HL-60 (cell line): ENCODE results near the gene AQP7.

ENCODE experiments used
- GABPA ChIP-seq: IDR thresholded peaks from 2 replicates; pipeline ENCODE4 v1.6.1; 2012; ENCODE audit warnings: low read depth
- POLR2AphosphoS5 ChIP-seq: IDR thresholded peaks from 2 replicates; pipeline ENCODE4 v1.6.1; 2012; ENCODE audit warnings: low read depth
- TF ChIP-seq, protein P1 (sequence below): IDR thresholded peaks from one replicate; pipeline ENCODE4 v1.5.1; 2011; ENCODE audit warnings: low read length, control low read depth, inconsistent platforms; ENCODE audit not compliant: insufficient read depth

DNA sequence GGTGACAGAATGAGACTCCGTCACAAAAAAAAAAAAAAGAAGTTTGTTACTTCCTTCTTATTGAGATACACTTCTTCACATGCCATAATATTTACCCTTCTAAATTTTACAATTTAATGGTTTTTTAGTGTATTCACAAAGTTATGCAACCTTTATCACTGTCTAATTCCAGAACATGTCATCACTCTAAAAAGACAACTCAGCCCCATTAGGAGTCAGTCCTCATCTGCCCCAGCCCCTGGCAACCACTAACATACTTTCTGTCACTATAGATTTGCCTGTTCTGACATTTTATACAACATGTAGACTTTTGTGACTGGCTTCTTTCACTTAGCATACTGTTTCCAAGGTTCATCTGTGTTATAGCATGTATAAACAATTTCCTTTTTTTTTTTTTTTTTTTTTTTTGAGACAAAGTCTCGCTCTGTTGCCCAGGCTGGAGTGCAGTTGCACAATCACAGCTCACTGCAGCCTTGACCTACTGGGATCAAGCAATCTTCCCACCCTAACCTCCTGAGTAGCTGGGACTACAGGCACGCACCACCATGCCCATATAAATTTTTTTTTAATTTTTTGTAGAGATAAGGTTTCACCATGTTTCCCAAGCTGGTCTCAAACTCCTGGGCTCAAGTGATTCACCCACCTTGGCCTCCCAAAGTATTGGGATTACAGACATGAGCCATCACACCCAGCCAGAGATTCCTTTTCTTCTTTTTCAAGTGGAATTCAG is 27.1 kb upstream of the AQP7 start:
- TF ChIP-seq, protein P1, sequence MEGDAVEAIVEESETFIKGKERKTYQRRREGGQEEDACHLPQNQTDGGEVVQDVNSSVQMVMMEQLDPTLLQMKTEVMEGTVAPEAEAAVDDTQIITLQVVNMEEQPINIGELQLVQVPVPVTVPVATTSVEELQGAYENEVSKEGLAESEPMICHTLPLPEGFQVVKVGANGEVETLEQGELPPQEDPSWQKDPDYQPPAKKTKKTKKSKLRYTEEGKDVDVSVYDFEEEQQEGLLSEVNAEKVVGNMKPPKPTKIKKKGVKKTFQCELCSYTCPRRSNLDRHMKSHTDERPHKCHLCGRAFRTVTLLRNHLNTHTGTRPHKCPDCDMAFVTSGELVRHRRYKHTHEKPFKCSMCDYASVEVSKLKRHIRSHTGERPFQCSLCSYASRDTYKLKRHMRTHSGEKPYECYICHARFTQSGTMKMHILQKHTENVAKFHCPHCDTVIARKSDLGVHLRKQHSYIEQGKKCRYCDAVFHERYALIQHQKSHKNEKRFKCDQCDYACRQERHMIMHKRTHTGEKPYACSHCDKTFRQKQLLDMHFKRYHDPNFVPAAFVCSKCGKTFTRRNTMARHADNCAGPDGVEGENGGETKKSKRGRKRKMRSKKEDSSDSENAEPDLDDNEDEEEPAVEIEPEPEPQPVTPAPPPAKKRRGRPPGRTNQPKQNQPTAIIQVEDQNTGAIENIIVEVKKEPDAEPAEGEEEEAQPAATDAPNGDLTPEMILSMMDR = no peak
- no peak for TF ChIP-seq POLR2AphosphoS5
- no peak for TF ChIP-seq GABPA
